OCI-LY1 (cell line): ENCODE data around the gene SDE2.

Source experiments
- CTCF ChIP-seq: fragments of 200-600 bp; sonication (generic), shearing (Covaris generic); IDR thresholded peaks from 2 replicates; pipeline ENCODE4 v1.5.1; 2017; ENCODE audit warnings: mild to moderate bottlenecking, antibody characterized with exemption, low read length, moderate library complexity, mixed read lengths
- EZH2 ChIP-seq: fragments of 200-600 bp; sonication (generic), shearing (Covaris generic); IDR thresholded peaks from 2 replicates; pipeline ENCODE4 v1.8.0; 2017; ENCODE audit warnings: borderline replicate concordance, mixed run types, mild to moderate bottlenecking, antibody characterized with exemption, low read length, moderate library complexity, mixed read lengths

DNA sequence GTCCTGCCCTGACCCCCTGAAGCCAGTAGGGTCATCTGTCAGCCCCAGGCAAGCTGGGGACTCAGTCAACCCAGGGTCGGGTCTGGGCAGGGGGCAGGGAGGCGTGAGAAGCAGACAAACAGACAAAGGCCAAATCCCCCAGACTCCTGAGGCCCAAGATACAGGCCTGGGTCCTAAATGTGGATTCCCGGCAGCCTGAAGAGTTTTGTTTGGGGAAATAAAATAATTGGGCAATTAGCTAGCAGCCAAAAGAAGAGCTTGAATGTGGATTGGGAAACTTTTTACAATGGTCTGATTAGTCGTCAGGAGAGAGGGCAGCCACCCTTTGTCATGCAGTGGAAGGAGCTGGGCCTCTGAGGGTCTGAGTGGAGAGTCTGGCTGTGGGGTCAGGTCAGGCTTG, 53.6 kb downstream of the SDE2 start:
- TF ChIP-seq CTCF (no peak), EZH2 (no peak)
